Caki2 (cell line): Measurements from ENCODE around the gene HSPA1B. TPM values are rescaled to one million over a fixed set of nuclear protein-coding genes. Genes with fewer than 3 reads are reported as not detected.
A peak's percentile ranks its signal among the peaks of the same experiment; 100 is the strongest.
"Not testable (repeated sequence)": the region's sequence is repeated elsewhere in the genome, so short reads cannot be mapped to it uniquely, and the experiment has no call there.

Source experiments
- DNase-seq: peaks from one replicate; pipeline ENCODE4 v3.0.0-alpha.2; 2015; ENCODE audit warnings: low read depth
- in situ Hi-C: cut with HindIII; loops from 2 replicates; pipeline ENCODE4 v1.10.0; 2016; ENCODE audit warnings: low sequenced_read_pairs, low pct_unique_long_range_greater_than_20kb, mixed read lengths
- total RNA-seq: library from RNA; depleted of rRNA; stranded (reverse); fragments of >200 nt; shearing (Covaris generic); gene quantifications from 2 replicates; pipeline ENCODE4 v1.2.3, GENCODE V29; 2014; ENCODE audit warnings: low replicate concordance

The HSPA1B gene
- total RNA-seq, 1 experiment from 2014 or later, result 441 TPM

GRCh38 chr6:31795616-31796298 is 31.8 kb upstream of the HSPA1B start, which contains the start of gene VARS1:
VARS1 (minus strand) TSS chr6:31795752; CDS start chr6:31795217, 535 bp downstream.
- in situ Hi-C loops, result no loop called here
- peak; percentile 95 for DNase-seq

- in situ Hi-C loops, result no loop called here
- DNase-seq, result no peak
Observed at GRCh38 chr6:31796993-31797385, 30.5 kb upstream of the HSPA1B start.

DNA sequence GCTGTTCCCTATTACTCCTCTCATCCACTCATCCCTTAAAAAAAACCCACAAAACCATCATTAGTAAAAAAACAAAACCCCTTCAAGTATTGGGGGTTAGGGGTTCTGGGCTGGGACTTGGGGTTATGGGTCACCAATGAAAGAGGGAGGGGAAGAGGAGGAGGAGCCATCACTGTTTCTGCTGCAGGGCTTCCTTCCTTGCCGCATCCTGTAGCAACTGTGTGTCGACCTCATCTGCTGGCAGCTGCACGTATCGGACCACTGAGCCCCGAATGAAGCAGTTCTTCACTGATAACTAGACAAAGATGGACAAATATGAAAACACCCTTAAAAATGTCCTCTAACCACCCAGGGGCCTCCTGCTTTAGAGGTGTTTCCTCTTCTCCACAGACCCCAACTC is 29.9 kb upstream of the HSPA1B start:
- in situ Hi-C loops, result no loop called here
- DNase-seq, result no peak

GRCh38 chr6:31799781-31800180 is 27.8 kb upstream of the HSPA1B start:
- no peak for DNase-seq
- in situ Hi-C loops, result no loop called here

DNA sequence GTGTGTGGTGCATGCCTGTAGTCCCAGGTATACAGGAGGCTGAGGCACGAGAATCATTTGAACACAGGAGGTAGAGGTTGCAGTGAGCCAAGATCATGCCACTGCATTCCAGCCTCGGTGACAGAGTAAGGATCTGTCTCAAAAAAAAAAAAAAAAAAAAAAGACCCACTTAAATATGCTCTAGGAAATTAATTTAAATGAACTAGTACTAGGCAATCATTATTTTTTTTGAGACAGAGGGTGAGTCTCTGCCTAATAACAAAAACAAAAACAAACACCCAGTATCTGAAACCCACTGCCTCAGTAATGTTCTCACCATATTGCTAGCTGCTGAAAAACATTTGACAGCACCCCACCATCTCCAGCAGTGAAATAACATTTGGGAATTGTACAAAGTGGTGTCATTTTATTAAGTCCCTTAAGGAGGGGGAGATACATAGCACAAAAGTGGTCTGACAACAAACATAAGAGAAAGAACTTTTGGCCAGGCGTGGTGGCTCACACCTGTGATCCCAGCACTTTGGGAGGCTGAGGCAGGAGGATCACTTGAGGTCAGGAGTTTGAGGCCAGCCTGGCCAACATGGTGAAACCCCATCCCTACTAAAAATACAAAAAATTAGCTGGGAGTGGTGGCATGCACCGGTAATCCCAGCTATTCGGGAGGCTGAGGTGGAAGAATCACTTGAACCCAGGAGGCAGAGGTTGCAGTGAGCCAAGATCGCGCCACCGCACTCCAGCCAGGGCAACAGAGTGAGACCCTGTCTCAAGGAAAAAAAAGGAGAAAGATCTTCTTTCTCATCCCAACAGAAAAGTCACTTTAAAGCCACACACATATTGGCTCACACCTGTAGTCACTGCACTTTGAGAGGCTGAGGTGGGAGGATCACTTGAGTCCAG is 26.3 kb upstream of the HSPA1B start:
- in situ Hi-C loops, DNase-seq: not testable (repeated sequence)

DNA sequence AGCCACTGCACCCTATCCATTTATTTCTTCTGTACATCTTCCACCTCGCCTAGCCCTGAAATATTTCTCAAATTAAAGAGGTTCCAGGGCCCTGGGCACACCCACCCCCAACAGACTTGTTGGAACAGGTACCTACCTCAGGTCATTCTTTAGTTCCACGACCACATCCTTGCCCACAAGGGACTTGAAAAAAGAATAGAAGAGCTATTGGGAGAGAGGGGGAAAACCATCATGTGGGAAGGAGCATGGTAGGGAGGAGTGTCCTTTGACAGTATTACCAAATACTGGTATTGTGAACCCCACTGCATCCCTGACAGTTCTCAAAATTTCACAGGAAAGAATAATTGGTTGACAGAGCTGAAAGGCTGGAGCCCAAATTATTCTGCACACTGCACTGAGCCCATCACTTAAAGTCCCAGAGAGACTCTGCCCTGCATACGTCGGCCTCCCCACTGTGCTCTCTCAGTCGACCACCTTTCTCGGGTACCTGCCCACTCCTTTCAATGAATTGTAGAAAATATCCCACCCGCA is 21.5 kb upstream of the HSPA1B start:
- DNase-seq, result no peak
- in situ Hi-C loops, result no loop called here

DNA sequence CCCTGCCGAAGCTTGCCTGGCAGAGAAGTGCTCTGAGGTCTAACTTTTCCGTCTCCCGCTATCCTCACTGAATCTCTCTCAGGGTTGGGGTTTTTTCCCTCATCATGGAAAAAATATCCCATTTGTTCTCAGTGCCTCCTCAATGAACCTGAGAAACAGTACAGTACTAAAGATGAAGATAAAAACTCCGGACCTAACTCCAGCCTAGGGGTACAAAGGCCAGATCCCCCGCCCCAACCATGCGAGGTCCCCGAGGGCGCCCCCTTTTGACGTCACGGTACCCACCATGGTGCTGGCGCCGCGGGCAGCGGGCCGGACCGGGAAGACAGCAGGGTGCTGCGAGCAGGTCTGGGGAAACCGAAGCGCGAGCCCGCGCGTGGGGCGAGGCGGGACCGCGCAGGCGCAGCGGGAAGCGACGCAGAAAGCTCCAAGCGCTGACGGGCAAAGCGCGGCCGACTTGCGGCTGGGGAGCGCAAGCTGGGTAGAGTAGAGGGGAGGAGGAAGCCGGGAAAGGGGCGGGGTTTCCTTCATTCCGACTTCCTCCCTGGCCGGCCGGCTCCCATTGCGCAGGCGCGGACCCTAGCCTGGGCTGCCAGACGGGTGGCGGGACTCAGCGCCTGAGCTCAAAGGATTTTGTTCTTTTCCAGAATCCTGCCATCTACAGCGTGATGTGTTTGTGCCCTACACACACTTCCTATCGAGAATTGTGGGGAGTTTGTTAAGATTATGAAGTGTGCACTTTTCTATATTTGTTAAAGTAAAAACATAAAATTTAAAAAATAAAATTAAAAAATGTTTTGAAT is 20.9 kb upstream of the HSPA1B start, which contains the start of gene LSM2:
Gene LSM2 (minus strand): TSS at position 497 of the 803 bp plus-strand sequence. CDS start 209 bp downstream, at position 288.
- peak; percentile 97 for DNase-seq

GRCh38 chr6:31808599-31808998 is 18.9 kb upstream of the HSPA1B start:
- in situ Hi-C loops, DNase-seq: not testable (repeated sequence)

More for the DNA sequence above, 20.9 kb upstream of the HSPA1B start, which contains the start of gene LSM2:
- in situ Hi-C loops, result no loop called here

DNA sequence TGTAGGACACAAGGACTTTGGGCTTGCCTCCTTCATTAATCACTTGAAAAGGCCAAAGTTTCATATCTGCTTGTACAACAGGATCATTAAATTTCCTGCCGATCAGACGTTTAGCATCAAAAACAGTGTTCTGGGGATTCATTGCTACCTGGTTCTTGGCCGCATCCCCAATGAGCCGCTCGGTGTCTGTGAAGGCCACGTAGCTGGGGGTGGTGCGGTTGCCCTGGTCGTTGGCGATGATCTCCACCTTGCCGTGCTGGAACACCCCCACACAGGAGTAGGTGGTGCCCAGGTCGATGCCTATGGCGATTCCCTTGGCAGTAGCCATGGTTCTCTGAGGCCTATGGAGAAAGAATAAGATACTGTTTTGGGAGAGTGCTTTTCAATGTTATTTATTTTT is 15.9 kb upstream of the HSPA1B start:
- DNase-seq, result no peak
- in situ Hi-C loops, result no loop called here

GRCh38 chr6:31813465-31813849 is 14.1 kb upstream of the HSPA1B start:
- in situ Hi-C loops, result no loop called here
- DNase-seq, result no peak

- DNase-seq, result peak; percentile 96
- in situ Hi-C loops, result no loop called here
Observed at GRCh38 chr6:31814677-31815024, 12.9 kb upstream of the HSPA1B start.

DNA sequence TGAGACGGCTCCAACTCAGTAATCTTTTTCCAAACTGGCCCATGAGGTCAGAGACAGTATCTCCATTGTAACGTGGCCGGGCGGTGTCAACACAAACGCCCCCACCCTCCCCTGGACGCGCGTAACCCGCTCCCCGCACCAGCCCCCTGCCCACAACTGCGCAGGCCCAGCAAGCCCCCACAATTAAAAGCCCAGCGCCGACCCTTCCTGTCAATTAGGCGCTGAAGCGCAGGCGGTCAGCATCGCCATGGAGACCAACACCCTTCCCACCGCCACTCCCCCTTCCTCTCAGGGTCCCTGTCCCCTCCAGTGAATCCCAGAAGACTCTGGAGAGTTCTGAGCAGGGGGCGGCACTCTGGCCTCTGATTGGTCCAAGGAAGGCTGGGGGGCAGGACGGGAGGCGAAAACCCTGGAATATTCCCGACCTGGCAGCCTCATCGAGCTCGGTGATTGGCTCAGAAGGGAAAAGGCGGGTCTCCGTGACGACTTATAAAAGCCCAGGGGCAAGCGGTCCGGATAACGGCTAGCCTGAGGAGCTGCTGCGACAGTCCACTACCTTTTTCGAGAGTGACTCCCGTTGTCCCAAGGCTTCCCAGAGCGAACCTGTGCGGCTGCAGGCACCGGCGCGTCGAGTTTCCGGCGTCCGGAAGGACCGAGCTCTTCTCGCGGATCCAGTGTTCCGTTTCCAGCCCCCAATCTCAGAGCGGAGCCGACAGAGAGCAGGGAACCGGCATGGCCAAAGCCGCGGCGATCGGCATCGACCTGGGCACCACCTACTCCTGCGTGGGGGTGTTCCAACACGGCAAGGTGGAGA is 12.3 kb upstream of the HSPA1B start, which contains the start of the genes HSPA1A and HSPA1L:
Gene HSPA1A (plus strand): TSS at position 519 of the 814 bp plus-strand sequence. CDS start 214 bp downstream, at position 733.
Gene HSPA1L (minus strand): TSS at position 259 of the 814 bp plus-strand sequence. CDS start 3,311 bp downstream, outside the sequence.
- peak; percentile 99 for DNase-seq
- in situ Hi-C loops, result no loop called here

GRCh38 chr6:31817133-31817928 is 10.2 kb upstream of the HSPA1B start:
- in situ Hi-C loops, result not testable (repeated sequence)

GRCh38 chr6:31817929-31818511 is 9.5 kb upstream of the HSPA1B start:
- peak; percentile 51 for DNase-seq
- in situ Hi-C loops, result not testable (repeated sequence)

More at GRCh38 chr6:31817133-31817928, 10.2 kb upstream of the HSPA1B start:
- DNase-seq, result not testable (repeated sequence)

DNA sequence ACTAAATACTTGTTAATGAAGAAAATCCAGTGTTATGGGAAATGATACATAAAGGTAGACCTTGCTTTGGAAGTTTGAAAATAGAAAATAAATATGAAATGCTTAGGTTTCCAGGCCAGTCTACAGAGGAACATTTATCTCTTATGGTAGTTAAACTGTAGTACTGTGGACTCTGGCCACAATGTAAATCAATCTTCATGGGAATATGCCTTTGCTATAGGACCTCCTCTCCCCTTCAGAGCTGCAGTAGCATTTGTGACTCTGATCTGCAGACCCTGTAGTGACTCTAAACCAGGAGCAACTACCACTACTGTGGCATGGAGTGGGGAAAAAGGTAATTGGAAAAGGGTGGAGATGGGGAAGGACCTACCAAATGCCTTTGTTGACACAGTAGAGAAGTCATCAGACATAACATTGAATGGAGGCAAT is 7.7 kb upstream of the HSPA1B start:
- no peak for DNase-seq
- in situ Hi-C loops, result no loop called here

GRCh38 chr6:31820399-31820798 is 7.1 kb upstream of the HSPA1B start:
- in situ Hi-C loops, DNase-seq: not testable (repeated sequence)
